Urothelium cell line (cell line): Measurements from ENCODE around the gene NAGS.
"Not testable (repeated sequence)": the region's sequence is repeated elsewhere in the genome, so short reads cannot be mapped to it uniquely, and the experiment has no call there.

Source experiments
- DNase-seq: peaks from one replicate; pipeline ENCODE4 v3.0.0; 2011; ENCODE audit warnings: low spot score, mixed read lengths
- FAIRE-seq: peaks from 2 replicates; lab custom pipeline; 2011; peaks lifted over from hg19 to GRCh38; lab: Jason Lieb, UNC

Gene NAGS

GRCh38 chr17:44037471-44037870 lies 33.0 kb downstream of the NAGS start:
- no peak for FAIRE-seq

GRCh38 chr17:44038604-44039011 lies 34.2 kb downstream of the NAGS start:
- DNase-seq, result no peak
- no peak for FAIRE-seq

More at GRCh38 chr17:44037471-44037870, 33.0 kb downstream of the NAGS start:
- no peak for DNase-seq

GRCh38 chr17:44039829-44040635 lies 35.6 kb downstream of the NAGS start:
- FAIRE-seq (no peak), DNase-seq (no peak)

DNA sequence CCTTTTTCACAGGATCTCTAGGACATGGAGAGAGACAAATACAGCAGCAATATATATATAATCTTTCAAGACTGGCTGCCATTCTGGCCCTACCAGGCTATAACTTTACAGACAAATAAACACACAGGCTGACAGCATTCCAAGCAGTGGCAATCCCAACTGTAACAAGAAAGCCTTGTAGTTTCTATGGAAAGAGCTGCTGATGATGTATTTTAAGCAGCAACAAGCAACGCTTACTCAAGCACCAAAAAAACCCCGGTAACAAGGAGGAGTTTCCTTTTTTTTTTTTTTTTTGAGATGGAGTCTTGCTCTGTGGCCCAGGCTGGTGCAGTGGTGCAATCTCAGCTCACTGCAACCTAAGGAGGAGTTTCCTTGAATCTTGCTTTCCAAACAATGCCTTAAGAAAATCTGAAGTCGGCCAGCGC lies 38.9 kb downstream of the NAGS start:
- no peak for DNase-seq
- no peak for FAIRE-seq

GRCh38 chr17:44044071-44044470 lies 39.6 kb downstream of the NAGS start:
- DNase-seq (no peak), FAIRE-seq (no peak)

DNA sequence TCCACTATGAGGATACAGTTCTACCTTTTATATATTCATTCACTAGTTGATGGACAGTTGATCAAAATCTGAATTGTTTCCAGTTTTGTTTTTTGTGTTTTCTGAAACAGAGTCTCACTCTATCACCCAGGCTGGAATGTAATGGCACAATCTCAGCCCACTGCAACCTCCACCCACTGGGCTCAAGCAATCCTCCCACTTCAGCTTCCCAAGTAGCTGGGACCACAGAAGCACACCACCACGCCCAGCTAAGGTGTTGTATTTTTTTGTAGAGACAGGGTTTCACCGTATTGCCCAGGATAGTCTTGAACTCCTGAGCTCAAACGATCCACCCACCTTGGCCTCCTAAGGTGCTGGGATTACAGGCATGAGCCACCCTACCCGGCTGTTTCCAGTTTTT lies 41.1 kb downstream of the NAGS start:
- DNase-seq (no peak), FAIRE-seq (no peak)

DNA sequence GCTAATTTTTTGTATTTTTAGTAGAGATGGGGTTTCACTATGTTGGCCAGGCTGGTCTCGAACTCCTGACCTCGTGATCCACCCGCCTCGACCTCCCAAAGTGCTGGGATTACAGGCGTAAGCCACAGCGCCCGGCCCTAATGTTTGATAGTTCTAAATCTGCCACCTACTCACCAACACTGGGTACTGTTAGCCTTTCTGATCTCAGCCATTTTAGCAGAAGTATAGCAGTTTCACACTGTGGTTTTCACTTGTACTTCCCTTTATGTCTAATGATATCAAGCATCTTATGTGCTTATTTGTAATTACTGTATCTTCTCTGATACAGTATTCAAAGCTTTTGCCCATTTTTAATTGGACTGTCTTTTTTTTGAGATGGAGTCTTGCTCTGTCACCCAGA lies 42.5 kb downstream of the NAGS start:
- DNase-seq, FAIRE-seq: not testable (repeated sequence)

- DNase-seq (no peak), FAIRE-seq (no peak)
Measured at GRCh38 chr17:44049294-44050060, 45.1 kb downstream of the NAGS start.

DNA sequence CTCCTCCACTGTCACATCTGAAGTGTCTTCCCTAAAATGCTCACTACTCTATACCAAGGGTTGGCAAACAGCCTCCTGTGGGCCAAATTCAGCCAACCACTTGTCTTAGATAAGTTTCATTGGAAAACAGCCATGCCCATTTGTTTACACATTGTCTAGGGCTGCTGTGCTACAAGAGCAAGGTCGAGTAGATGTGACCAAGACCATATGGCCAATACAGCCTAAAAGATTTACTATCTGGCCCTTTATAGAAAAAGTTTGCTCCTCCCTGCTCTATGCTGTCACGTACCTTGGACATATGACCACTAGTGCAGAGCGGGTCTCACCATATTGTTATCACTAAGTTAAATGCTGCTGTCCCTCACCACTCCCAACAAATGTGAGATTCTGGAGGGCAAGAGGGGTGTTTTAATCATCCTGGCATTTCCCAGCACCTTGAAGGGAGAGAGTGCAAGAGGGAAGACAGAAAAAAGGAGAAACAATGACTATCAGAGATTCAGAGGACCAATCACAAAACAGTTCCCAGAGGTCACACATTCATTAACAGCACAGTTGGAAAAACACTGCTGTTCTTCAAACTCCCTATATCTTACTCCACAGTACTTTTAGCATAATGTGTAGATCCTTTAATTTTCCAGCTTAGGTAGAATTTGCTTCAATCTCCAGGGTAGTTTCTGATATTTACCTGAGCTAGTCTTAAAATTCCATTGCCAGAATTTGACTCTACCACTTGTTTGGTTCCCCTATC lies 48.9 kb downstream of the NAGS start:
- DNase-seq, result no peak
- no peak for FAIRE-seq
